Epithelial cell of prostate (primary cell): Measurements from ENCODE around the gene OSBPL5.
A peak's percentile ranks its signal among the peaks of the same experiment; 100 is the strongest.

Experiments used
- DNase-seq: peaks from one replicate; pipeline ENCODE4 v3.0.0-alpha.2; 2011; ENCODE audit warnings: low read depth, low spot score
- H3K27ac ChIP-seq: fragments of 450-650 bp; 2 replicates; pipeline ENCODE4 v1.5.1; 2017; ENCODE audit warnings: mild to moderate bottlenecking

Gene OSBPL5

GRCh38 chr11:3044004-3044403, 121.1 kb downstream of the OSBPL5 start:
- no peak for DNase-seq
- no peak overlapping the region for H3K27ac ChIP-seq

- no peak for DNase-seq
- no peak overlapping the region for H3K27ac ChIP-seq
Measured at GRCh38 chr11:3043315-3043871, 121.7 kb downstream of the OSBPL5 start.

- DNase-seq, result no peak
- no peak overlapping the region for H3K27ac ChIP-seq
Measured at GRCh38 chr11:3042496-3043314, 122.4 kb downstream of the OSBPL5 start.

GRCh38 chr11:3041699-3042441, 123.2 kb downstream of the OSBPL5 start:
- DNase-seq, result no peak
- no peak overlapping the region for H3K27ac ChIP-seq

- DNase-seq, result no peak
- no peak overlapping the region for H3K27ac ChIP-seq
Measured at GRCh38 chr11:3040881-3041280, 124.2 kb downstream of the OSBPL5 start.

- peak overlapping the region; percentile 69 for H3K27ac ChIP-seq
- no peak for DNase-seq
Measured at GRCh38 chr11:3037945-3038271, 127.2 kb downstream of the OSBPL5 start.
